ENCODE data around the gene MGAT4A. TPM values are rescaled to one million over a fixed set of nuclear protein-coding genes. Genes with fewer than 3 reads are reported as not detected.

The MGAT4A gene
- polyA plus RNA-seq, 2 of the 4 experiments (the other 2 are of a cell fraction): 0.61 to 2.6 TPM

DNA sequence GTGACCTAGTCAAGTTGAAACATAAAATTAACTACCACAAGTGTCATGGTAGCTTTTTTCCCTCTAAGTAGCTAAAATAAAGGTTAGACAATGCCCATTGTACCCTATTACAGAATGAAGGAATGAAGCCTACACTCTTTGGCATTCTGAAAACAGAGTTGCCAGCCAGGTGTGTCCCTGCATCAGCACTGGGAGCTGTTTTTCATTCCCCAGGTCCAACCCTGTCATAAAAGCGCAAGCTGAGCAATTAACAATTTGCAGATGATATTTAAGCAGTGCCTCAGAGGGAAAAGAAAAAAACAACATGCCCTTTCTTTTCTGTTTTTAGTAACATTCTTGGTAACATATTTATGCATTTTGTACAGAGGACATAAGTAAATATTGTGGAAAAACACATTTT is 46.8 kb upstream of the MGAT4A start:
- no peak overlapping the region for H3K4me3 ChIP-seq
- ChIA-PET CTCF (no interaction called here), POLR2A (no interaction called here)
- DNase-seq (ENCODE audit: low read depth in 1 of 2, low spot score in 1 of 2): no peak
- FAIRE-seq: no peak
- ATAC-seq: no peak
- H3K4me1 ChIP-seq: no peaks in the 10 kb centered on the region
- 90% methylated on average over 1 of the region's 1 CpG for WGBS (ENCODE audit: missing lambda C conversion rate)
- no peak overlapping the region for H3K4me2 ChIP-seq
- no peak overlapping the region for H3K27ac ChIP-seq
- H3K9me3 ChIP-seq: peaks cover 23% of the 10 kb centered on the region; the same call in 1 of the 3 replicates
- TF ChIP-seq MAFK (IDR thresholded peaks at IDR 0.05; ENCODE audit: partially characterized antibody) (no peak), CEBPB (IDR thresholded peaks at IDR 0.05) (no peak), CHD2 (IDR thresholded peaks at IDR 0.05; ENCODE audit: low read length, partially characterized antibody) (no peak), EHMT2 (IDR thresholded peaks at IDR 0.05; ENCODE audit: low read depth) (no peak)

DNA sequence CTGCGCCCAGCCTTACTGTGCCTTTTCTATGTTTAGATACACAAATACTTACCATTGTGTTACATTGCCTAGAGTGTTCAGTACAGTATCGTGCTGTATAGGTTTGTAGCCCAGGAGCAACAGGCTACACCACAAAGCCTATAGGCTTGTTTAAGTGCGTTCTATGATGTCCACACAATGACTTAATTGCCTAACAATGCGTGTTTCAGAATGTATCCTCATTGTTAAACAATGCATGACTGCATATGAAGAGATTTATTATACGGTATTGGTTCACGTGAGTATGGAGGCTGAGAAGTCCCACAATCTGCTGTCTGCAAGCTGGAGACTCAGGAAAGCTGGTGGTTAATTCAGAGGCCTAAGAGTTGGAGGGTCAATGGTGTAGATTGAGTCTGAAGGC is 46.1 kb upstream of the MGAT4A start:
- Histone ChIP-seq H3K4me2 (no peak overlapping the region), H3K4me1 (no peaks in the 10 kb centered on the region), H3K4me3 (no peak overlapping the region), H3K9me3 (peaks cover 18% of the 10 kb centered on the region; the same call in 1 of the 3 replicates), H3K27ac (no peak overlapping the region)
- no peak for FAIRE-seq
- ChIA-PET POLR2A (no interaction called here), CTCF (no interaction called here)
- TF ChIP-seq, protein P1, sequence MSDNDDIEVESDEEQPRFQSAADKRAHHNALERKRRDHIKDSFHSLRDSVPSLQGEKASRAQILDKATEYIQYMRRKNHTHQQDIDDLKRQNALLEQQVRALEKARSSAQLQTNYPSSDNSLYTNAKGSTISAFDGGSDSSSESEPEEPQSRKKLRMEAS (IDR thresholded peaks at IDR 0.05): no peak
- TF ChIP-seq, protein P2, sequence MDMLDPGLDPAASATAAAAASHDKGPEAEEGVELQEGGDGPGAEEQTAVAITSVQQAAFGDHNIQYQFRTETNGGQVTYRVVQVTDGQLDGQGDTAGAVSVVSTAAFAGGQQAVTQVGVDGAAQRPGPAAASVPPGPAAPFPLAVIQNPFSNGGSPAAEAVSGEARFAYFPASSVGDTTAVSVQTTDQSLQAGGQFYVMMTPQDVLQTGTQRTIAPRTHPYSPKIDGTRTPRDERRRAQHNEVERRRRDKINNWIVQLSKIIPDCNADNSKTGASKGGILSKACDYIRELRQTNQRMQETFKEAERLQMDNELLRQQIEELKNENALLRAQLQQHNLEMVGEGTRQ (IDR thresholded peaks at IDR 0.05): no peak
- TF ChIP-seq, protein P3, sequence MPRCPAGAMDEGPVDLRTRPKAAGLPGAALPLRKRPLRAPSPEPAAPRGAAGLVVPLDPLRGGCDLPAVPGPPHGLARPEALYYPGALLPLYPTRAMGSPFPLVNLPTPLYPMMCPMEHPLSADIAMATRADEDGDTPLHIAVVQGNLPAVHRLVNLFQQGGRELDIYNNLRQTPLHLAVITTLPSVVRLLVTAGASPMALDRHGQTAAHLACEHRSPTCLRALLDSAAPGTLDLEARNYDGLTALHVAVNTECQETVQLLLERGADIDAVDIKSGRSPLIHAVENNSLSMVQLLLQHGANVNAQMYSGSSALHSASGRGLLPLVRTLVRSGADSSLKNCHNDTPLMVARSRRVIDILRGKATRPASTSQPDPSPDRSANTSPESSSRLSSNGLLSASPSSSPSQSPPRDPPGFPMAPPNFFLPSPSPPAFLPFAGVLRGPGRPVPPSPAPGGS (IDR thresholded peaks at IDR 0.05): no peak
- TF ChIP-seq EP300 (IDR thresholded peaks at IDR 0.05) (no peak), MAZ (IDR thresholded peaks at IDR 0.05; ENCODE audit: borderline replicate concordance, low read depth, low read length) (no peak), RFX5 (IDR thresholded peaks at IDR 0.05) (no peak), BHLHE40 (IDR thresholded peaks at IDR 0.05; ENCODE audit: low read depth, low read length) (no peak), CHD2 (IDR thresholded peaks at IDR 0.05; ENCODE audit: low read length, partially characterized antibody) (no peak), FOXS1 (CRISPR knock-in tag; IDR thresholded peaks at IDR 0.05) (no peak), NFE2L2 (conservative IDR thresholded peaks at IDR 0.05; ENCODE audit: low read length) (no peak), CBX8 (IDR thresholded peaks at IDR 0.05) (no peak), CBX2 (IDR thresholded peaks at IDR 0.05; ENCODE audit: borderline replicate concordance, low read depth) (no peak), CEBPB (IDR thresholded peaks at IDR 0.05) (no peak), FOSB (CRISPR knock-in tag; IDR thresholded peaks at IDR 0.05) (no peak)
- no peak for DNase-seq (ENCODE audit: low read depth in 1 of 2, low spot score in 1 of 2)
- WGBS (ENCODE audit: missing lambda C conversion rate): 64% methylated on average over 6 of the region's 6 CpGs
- no peak for ATAC-seq

DNA sequence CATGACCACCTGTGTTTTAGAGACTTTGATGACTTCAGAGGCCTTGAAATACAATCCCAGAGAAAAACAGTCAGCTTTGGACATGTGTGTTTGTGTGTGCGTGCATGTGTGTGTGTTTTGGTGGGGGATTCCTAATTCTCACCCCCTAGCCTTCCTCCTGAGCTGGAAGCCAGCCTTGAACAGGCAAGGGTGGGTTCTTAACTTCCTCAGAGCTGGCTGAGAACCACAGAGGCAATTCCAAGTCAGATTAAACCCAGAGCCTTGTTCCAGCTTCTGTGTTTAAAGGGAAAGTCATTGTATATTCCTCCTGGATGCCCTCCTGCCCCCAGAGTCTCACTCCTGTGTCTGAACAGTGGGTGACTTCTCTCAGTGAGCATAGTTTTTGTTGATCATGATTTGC is 45.2 kb upstream of the MGAT4A start:
- CTCF ChIA-PET: interaction anchor here (1.1 kb wide), 1 partner anchor 9 kb away, joined by 3 read pairs; no protein-coding TSS in a partner anchor
- DNase-seq (ENCODE audit: low read depth in 1 of 2, low spot score in 1 of 2) (no peak), ATAC-seq (no peak), FAIRE-seq (no peak)
- H3K9me3 ChIP-seq: peaks cover 8% of the 10 kb centered on the region; the same call in 1 of the 3 replicates
- H3K4me3 ChIP-seq: no peak overlapping the region
- TF ChIP-seq POLR2A (IDR thresholded peaks at IDR 0.05; ENCODE audit: low read length) (no peak), POLR2AphosphoS2 (conservative IDR thresholded peaks at IDR 0.05; ENCODE audit: low read length) (no peak), MYC (IDR thresholded peaks at IDR 0.05; ENCODE audit: borderline replicate concordance, low read length) (no peak), BHLHE40 (IDR thresholded peaks at IDR 0.05; ENCODE audit: low read depth, low read length) (no peak), RFX5 (IDR thresholded peaks at IDR 0.05) (no peak), PHF8 (IDR thresholded peaks at IDR 0.05; ENCODE audit: borderline replicate concordance, low read depth) (no peak), TP53 (CRISPR knock-in tag; IDR thresholded peaks at IDR 0.05) (no peak), CBX2 (IDR thresholded peaks at IDR 0.05; ENCODE audit: borderline replicate concordance, low read depth) (no peak), FOXS1 (CRISPR knock-in tag; IDR thresholded peaks at IDR 0.05) (no peak), ESRRA (IDR thresholded peaks at IDR 0.05; ENCODE audit: borderline replicate concordance, low read length) (no peak), SREBF2 (IDR thresholded peaks at IDR 0.05) (no peak), EP300 (IDR thresholded peaks at IDR 0.05) (no peak), GATA3 (IDR thresholded peaks at IDR 0.05; ENCODE audit: borderline replicate concordance) (no peak), HOXB5 (CRISPR knock-in tag; IDR thresholded peaks at IDR 0.05) (no peak), MAZ (IDR thresholded peaks at IDR 0.05; ENCODE audit: borderline replicate concordance, low read depth, low read length) (no peak)
- TF ChIP-seq, protein P4, sequence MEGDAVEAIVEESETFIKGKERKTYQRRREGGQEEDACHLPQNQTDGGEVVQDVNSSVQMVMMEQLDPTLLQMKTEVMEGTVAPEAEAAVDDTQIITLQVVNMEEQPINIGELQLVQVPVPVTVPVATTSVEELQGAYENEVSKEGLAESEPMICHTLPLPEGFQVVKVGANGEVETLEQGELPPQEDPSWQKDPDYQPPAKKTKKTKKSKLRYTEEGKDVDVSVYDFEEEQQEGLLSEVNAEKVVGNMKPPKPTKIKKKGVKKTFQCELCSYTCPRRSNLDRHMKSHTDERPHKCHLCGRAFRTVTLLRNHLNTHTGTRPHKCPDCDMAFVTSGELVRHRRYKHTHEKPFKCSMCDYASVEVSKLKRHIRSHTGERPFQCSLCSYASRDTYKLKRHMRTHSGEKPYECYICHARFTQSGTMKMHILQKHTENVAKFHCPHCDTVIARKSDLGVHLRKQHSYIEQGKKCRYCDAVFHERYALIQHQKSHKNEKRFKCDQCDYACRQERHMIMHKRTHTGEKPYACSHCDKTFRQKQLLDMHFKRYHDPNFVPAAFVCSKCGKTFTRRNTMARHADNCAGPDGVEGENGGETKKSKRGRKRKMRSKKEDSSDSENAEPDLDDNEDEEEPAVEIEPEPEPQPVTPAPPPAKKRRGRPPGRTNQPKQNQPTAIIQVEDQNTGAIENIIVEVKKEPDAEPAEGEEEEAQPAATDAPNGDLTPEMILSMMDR (IDR thresholded peaks at IDR 0.05): no peak
- TF ChIP-seq, protein P2 (IDR thresholded peaks at IDR 0.05): no peak
- TF ChIP-seq, protein P3 (IDR thresholded peaks at IDR 0.05): no peak
- no peak overlapping the region for H3K4me2 ChIP-seq
- POLR2A ChIA-PET: no interaction called here
- 20% methylated on average over 1 of the region's 1 CpG for WGBS (ENCODE audit: missing lambda C conversion rate)
- H3K27ac ChIP-seq: no peak overlapping the region
- no peaks in the 10 kb centered on the region for H3K4me1 ChIP-seq

Measured in A549 (cell line).